ENCODE data around the gene PCK1. TPM values are rescaled to one million over a fixed set of nuclear protein-coding genes. Genes with fewer than 3 reads are reported as not detected.

The PCK1 gene
- total and polyA plus RNA-seq, 2 donors (not counting 3 experiments of a cell fraction or from before 2014, with no cell fraction given): not detected

- Histone ChIP-seq H3K9me1 (replicated peaks; ENCODE audit: control insufficient read depth, extremely low read depth, insufficient read depth, low read length) (no peaks in the 10 kb centered on the region), H3K9ac (replicated peaks; ENCODE audit: extremely low read depth, insufficient read depth, low read length) (no peak overlapping the region), H3K27me3 (ENCODE audit: control insufficient read depth in 2 of 2, insufficient read depth in 2 of 2, low read length in 2 of 2) (peaks cover 2 to 8% of the 10 kb centered on the region in 2 experiments), H4K20me1 (replicated peaks; ENCODE audit: control insufficient read depth, extremely low read depth, insufficient read depth, low read length) (no peaks in the 10 kb centered on the region), H3K4me3 (replicated peaks in 1 of 3; ENCODE audit: insufficient read depth in 1 of 3, low read depth in 1 of 3, low read length in 3 of 3) (no peak overlapping the region), H3K4me2 (ENCODE audit: insufficient read depth, low read length) (no peak overlapping the region), H3K79me2 (ENCODE audit: control insufficient read depth, insufficient read depth, low read length) (no peaks in the 10 kb centered on the region), H3K9me3 (replicated peaks; ENCODE audit: control insufficient read depth, insufficient read depth, low read length) (no peaks in the 10 kb centered on the region), H3K36me3 (ENCODE audit: control insufficient read depth in 2 of 2, extremely low read depth in 1 of 2, insufficient read depth in 2 of 2, low read length in 2 of 2) (no peaks in the 10 kb centered on the region), H2AFZ (ENCODE audit: low read depth, low read length) (no peak overlapping the region), H3K4me1 (ENCODE audit: control insufficient read depth, extremely low read depth, insufficient read depth, low read length) (no peaks in the 10 kb centered on the region), H3K27ac (ENCODE audit: insufficient read depth, low read depth, low read length) (no peak overlapping the region)
- intact Hi-C loops (cut with micrococcal nuclease): no loop called here
- ChIA-PET POLR2A (no interaction called here), CTCF (interaction anchor here (0.8 kb wide), 1 partner anchor 24 kb away, joined by 3 read pairs; no protein-coding TSS in a partner anchor)
- dilution Hi-C loops (cut with MboI; ENCODE audit: extremely low pct_ligation_motif_present, low sequenced_read_pairs): no loop called here
- TF ChIP-seq GATA2 (IDR thresholded peaks at IDR 0.05; ENCODE audit: insufficient read depth, insufficient read length, low read depth, low read length): no peak
- BruUV-seq (replicated peaks): no TSS peak
- DNase-seq (ENCODE audit: low read depth, low spot score) (no peak), FAIRE-seq (no peak)
These were observed 14.8 kb upstream of the PCK1 start for GRCh38 chr20:57545927-57546662.

- no TSS peak for BruUV-seq (replicated peaks)
- dilution Hi-C loops (cut with MboI; ENCODE audit: extremely low pct_ligation_motif_present, low sequenced_read_pairs): no loop called here
- ChIA-PET POLR2A (no interaction called here), CTCF (no interaction called here)
- Histone ChIP-seq H3K27me3 (ENCODE audit: control insufficient read depth in 2 of 2, insufficient read depth in 2 of 2, low read length in 2 of 2) (peaks cover 2 to 8% of the 10 kb centered on the region in 2 experiments), H3K27ac (ENCODE audit: insufficient read depth, low read depth, low read length) (no peak overlapping the region), H3K36me3 (ENCODE audit: control insufficient read depth in 2 of 2, extremely low read depth in 1 of 2, insufficient read depth in 2 of 2, low read length in 2 of 2) (no peaks in the 10 kb centered on the region), H3K4me3 (replicated peaks in 1 of 3; ENCODE audit: insufficient read depth in 1 of 3, low read depth in 1 of 3, low read length in 3 of 3) (no peak overlapping the region), H3K9me1 (replicated peaks; ENCODE audit: control insufficient read depth, extremely low read depth, insufficient read depth, low read length) (no peaks in the 10 kb centered on the region), H3K9me3 (replicated peaks; ENCODE audit: control insufficient read depth, insufficient read depth, low read length) (no peaks in the 10 kb centered on the region), H3K9ac (replicated peaks; ENCODE audit: extremely low read depth, insufficient read depth, low read length) (no peak overlapping the region), H3K4me2 (ENCODE audit: insufficient read depth, low read length) (no peak overlapping the region), H3K79me2 (ENCODE audit: control insufficient read depth, insufficient read depth, low read length) (no peaks in the 10 kb centered on the region), H4K20me1 (replicated peaks; ENCODE audit: control insufficient read depth, extremely low read depth, insufficient read depth, low read length) (no peaks in the 10 kb centered on the region), H3K4me1 (ENCODE audit: control insufficient read depth, extremely low read depth, insufficient read depth, low read length) (no peaks in the 10 kb centered on the region), H2AFZ (ENCODE audit: low read depth, low read length) (no peak overlapping the region)
- no peak for FAIRE-seq
- no peak for DNase-seq (ENCODE audit: low read depth, low spot score)
- TF ChIP-seq CTCF (IDR thresholded peaks at IDR 0.05; ENCODE audit: extremely low read depth in 1 of 2, insufficient read depth in 1 of 2, low read depth in 1 of 2, low read length in 2 of 2): no peak
- TF ChIP-seq MYC (IDR thresholded peaks at IDR 0.05; ENCODE audit: low read depth, low read length): no peak
- no peak for TF ChIP-seq JUN (IDR thresholded peaks at IDR 0.05; ENCODE audit: borderline replicate concordance, insufficient read depth, insufficient read length, low read depth)
- TF ChIP-seq POLR2AphosphoS5 (IDR thresholded peaks at IDR 0.05; ENCODE audit: insufficient read depth, low read depth, low read length): no peak
- no peak for TF ChIP-seq EZH2 (IDR thresholded peaks at IDR 0.05; ENCODE audit: borderline replicate concordance, low read depth, low read length, severe bottlenecking)
- TF ChIP-seq POLR2A (IDR thresholded peaks at IDR 0.05; ENCODE audit: low read depth, low read length): no peak
- no peak for TF ChIP-seq GATA2 (IDR thresholded peaks at IDR 0.05; ENCODE audit: insufficient read depth, insufficient read length, low read depth, low read length)
- no peak for TF ChIP-seq FOS (IDR thresholded peaks at IDR 0.05; ENCODE audit: borderline replicate concordance, insufficient read depth, low read length)
- TF ChIP-seq MAX (IDR thresholded peaks at IDR 0.05; ENCODE audit: insufficient read depth, insufficient read length): no peak
- intact Hi-C loops (cut with micrococcal nuclease): no loop called here
These were observed 13.8 kb upstream of the PCK1 start for GRCh38 chr20:57546956-57547649.

Data from endothelial cell of umbilical vein (primary cell).